Skeletal muscle tissue (tissue), 4 donors: Measurements from ENCODE around the gene ACP1. TPM values are rescaled to one million over a fixed set of nuclear protein-coding genes. Genes with fewer than 3 reads are reported as not detected.
A peak's percentile ranks its signal among the peaks of the same experiment; 100 is the strongest.

Source experiments
- H3K27ac ChIP-seq: one replicate; pipeline ENCODE4 v1.7.0; 2013; ENCODE audit warnings: mild to moderate bottlenecking, low read depth, low read length, inconsistent platforms
- H3K27me3 ChIP-seq, 3 donors: one replicate each; pipeline ENCODE4 v1.7.0; 2013; ENCODE audit warnings: low read length in 3 of 3; ENCODE audit not compliant: control insufficient read depth in 3 of 3, insufficient read depth in 3 of 3
- H3K36me3 ChIP-seq, 3 donors: one replicate each; pipeline ENCODE4 v1.7.0; 2013; ENCODE audit warnings: low read length in 3 of 3; ENCODE audit not compliant: control insufficient read depth in 3 of 3, insufficient read depth in 3 of 3
- H3K4me1 ChIP-seq, 3 donors: one replicate each; pipeline ENCODE4 v1.7.0; 2013; ENCODE audit warnings: low read length in 3 of 3, mild to moderate bottlenecking in 3 of 3; ENCODE audit not compliant: control insufficient read depth in 3 of 3, insufficient read depth in 3 of 3
- H3K4me3 ChIP-seq, 3 donors: one replicate each; pipeline ENCODE4 v1.7.0; 2013; ENCODE audit warnings: low read length in 3 of 3
- H3K9ac ChIP-seq, 3 donors: one replicate each; pipeline ENCODE4 v1.7.0; 2013; ENCODE audit warnings: low read length in 3 of 3, mild to moderate bottlenecking in 3 of 3, moderate library complexity in 2 of 3, low read depth in 1 of 3
- H3K9me3 ChIP-seq, 3 donors: one replicate each; pipeline ENCODE4 v1.7.0; 2013; ENCODE audit warnings: low read length in 3 of 3; ENCODE audit not compliant: control insufficient read depth in 3 of 3
- total RNA-seq: library from RNA; depleted of rRNA; stranded (reverse); fragments of >200 nt; gene quantifications from one replicate; pipeline ENCODE4 v1.2.3, GENCODE V29; 2014
- donor health status: Osteomylitis.

Gene ACP1
- total RNA-seq = 77.8 TPM

DNA sequence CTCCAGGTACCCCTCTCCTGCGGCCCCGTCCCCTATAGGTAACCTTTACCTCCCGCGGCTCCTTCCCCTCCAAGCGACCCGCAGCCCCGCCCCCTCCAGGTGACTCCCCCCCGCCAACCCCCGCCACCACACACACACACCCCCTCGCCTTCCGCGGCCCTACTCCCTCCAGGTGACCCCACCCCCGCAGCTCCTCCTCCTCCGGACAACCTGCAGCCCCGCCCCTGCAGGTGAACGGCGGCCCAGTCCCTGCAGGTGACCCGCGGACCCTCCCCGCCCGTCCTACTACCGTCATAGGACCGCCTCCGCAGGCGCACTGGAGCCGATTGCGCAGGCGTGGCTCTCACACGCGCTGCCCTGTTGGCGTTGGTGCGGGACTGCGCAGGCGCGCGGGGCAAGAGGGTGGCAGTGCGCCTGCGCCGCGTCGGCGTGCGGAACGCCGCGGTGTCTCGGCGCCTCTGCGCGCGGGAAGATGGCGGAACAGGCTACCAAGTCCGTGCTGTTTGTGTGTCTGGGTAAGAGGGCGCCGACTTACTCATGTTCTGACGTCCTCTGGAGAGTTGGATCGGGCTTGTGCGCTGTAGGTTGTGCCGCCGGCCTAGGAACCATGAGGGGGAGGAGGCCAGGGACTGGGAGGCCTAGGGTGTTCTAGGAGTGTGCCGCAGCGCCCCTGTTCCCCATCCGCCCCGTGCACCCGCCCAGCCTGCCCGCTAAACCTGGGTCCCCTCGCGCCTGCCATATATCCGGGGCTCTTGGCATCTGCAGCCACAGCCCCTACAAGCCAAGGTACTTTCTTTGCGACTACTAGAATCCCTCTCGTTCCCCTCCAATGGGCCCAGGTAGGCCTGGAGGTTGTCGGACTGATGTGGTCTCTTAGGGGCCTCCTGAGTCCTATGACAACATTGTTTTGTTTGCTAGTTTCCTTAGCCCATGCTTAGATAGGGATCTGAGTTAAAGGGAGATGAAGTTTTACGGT, at the start of gene ACP1:
Gene ACP1, plus strand, starts transcription at position 455 of the 976 bp plus-strand sequence. Its CDS starts 18 bp downstream, at position 473.
- peaks cover 0 to 2% (median 2%) of the 10 kb centered on the region in 3 donors for H3K36me3 ChIP-seq
- H3K4me1 ChIP-seq = peaks cover 11 to 27% (median 17%) of the 10 kb centered on the region in 3 donors
- no peaks in the 10 kb centered on the region for H3K27me3 ChIP-seq
- H3K4me3 ChIP-seq = peak within 1 kb of the TSS; percentile 97 to 99 (median 99)
- H3K27ac ChIP-seq = peak within 1 kb of the TSS; percentile 42
- peak within 1 kb of the TSS; percentile 81 to 94 (median 93) for H3K9ac ChIP-seq
- no peaks in the 10 kb centered on the region for H3K9me3 ChIP-seq

DNA sequence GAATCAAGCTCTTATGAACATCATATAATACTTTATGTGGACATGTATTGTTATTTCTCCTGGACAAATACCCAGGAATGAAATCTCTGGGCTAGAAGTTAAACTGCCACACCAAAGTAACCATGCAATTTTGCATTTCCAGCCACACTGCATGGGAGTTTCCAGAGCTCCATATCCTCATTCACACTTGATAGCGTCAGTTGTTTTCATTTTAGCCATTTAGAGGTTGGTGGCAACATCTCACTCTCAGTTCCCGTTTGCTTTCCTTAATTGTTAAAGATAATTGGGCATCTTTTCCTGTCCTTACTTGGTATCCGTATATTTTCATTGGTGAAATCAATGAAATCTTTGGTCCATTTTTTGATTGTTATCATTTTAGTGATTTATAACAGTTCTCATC, 48.7 kb upstream of the ACP1 start:
- H3K36me3 ChIP-seq = peaks cover 3 to 11% (median 7%) of the 10 kb centered on the region in 3 donors
- peaks cover 2 to 8% (median 3%) of the 10 kb centered on the region in 3 donors for H3K4me1 ChIP-seq
- no peak overlapping the region for H3K27ac ChIP-seq
- H3K9me3 ChIP-seq = peaks cover 0 to 4% (median 2%) of the 10 kb centered on the region in 3 donors
- no peak overlapping the region for H3K9ac ChIP-seq
- H3K4me3 ChIP-seq = no peak overlapping the region
- no peaks in the 10 kb centered on the region for H3K27me3 ChIP-seq

DNA sequence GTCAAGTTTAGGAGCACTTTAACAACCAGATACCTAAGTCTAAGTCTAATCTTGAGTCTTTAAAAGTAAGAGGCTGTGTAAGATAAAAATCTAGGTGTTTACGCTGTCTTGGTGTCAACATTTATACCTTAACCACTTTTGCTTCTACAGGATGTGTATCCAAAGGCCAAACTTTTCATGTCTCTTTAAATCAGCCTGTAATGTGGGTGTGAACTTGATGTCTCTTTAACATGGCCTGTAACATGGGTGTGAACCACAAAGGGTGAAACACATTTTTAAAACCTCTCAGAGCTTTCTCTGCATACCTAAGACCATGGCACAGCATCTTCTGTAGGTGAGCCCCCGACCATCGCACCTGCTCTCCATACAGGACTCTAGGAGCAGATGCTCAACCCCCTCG, 41.3 kb upstream of the ACP1 start:
- Histone ChIP-seq H3K4me3 (no peak overlapping the region), H3K27me3 (no peaks in the 10 kb centered on the region), H3K27ac (no peak overlapping the region), H3K9me3 (no peaks in the 10 kb centered on the region), H3K9ac (no peak overlapping the region), H3K36me3 (peaks cover 12 to 42% (median 18%) of the 10 kb centered on the region in 3 donors), H3K4me1 (no peaks in the 10 kb centered on the region)

DNA sequence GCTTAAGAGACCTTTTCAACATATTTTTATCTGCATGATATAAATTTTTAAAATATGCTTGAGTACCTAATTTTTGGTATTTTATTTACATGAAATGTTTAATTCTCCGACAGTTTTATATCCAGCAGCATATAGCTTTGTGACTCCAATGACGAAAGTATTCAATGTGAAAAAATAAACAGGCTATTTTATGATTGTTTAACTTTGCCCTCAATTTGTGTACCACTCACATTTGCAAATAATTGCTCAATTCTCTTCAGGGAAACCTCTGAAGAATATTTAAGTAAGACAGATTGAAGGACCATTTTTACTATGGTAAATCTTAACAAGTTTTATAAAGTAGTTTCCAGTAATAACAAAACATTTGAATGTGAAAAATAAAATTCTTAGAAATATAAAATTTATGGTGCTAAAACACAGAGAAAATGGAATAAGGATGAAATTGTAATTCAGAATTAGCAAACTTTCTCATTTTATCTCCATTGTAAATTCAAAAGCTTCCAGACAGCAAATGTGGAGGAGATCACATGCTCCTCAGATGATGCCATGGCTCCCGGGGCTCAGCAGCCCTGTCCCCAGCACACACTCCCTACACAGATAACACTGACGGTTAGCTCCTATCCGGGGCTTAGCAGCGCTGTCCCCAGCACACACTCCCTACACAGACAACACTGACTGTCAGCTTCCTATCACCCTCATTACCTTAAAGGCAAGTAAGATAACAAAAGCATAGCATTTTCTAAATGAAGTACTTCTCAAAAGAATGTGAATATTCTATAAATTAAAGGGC, 40.6 kb upstream of the ACP1 start:
- Histone ChIP-seq H3K4me3 (no peak overlapping the region), H3K27me3 (no peaks in the 10 kb centered on the region), H3K4me1 (no peaks in the 10 kb centered on the region), H3K9me3 (no peaks in the 10 kb centered on the region), H3K27ac (no peak overlapping the region), H3K9ac (no peak overlapping the region), H3K36me3 (peaks cover 16 to 47% (median 22%) of the 10 kb centered on the region in 3 donors)

DNA sequence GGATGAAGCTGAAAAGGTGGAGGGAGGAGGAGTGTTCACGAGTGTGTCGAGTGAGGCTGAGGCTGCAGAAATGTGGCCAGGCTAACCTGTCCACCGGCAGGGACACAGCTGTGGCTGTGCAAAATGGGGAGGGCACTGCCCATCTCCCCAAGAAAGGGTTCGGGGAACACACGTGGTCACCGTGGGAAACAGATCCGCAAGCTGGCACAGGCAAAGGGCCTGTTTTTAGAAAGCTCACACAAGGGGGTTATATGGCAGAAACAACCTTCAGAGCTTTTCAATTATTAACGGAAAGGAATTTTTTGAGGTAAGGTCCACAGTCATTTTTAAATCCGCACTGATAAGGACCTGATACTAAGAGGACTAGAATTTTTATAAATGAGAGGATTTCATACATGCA, 36.6 kb upstream of the ACP1 start:
- H3K36me3 ChIP-seq = peaks cover 23 to 48% (median 33%) of the 10 kb centered on the region in 3 donors
- H3K27me3 ChIP-seq = no peaks in the 10 kb centered on the region
- H3K27ac ChIP-seq = no peak overlapping the region
- H3K9ac ChIP-seq = no peak overlapping the region
- no peaks in the 10 kb centered on the region for H3K9me3 ChIP-seq
- no peaks in the 10 kb centered on the region for H3K4me1 ChIP-seq
- H3K4me3 ChIP-seq = no peak overlapping the region

DNA sequence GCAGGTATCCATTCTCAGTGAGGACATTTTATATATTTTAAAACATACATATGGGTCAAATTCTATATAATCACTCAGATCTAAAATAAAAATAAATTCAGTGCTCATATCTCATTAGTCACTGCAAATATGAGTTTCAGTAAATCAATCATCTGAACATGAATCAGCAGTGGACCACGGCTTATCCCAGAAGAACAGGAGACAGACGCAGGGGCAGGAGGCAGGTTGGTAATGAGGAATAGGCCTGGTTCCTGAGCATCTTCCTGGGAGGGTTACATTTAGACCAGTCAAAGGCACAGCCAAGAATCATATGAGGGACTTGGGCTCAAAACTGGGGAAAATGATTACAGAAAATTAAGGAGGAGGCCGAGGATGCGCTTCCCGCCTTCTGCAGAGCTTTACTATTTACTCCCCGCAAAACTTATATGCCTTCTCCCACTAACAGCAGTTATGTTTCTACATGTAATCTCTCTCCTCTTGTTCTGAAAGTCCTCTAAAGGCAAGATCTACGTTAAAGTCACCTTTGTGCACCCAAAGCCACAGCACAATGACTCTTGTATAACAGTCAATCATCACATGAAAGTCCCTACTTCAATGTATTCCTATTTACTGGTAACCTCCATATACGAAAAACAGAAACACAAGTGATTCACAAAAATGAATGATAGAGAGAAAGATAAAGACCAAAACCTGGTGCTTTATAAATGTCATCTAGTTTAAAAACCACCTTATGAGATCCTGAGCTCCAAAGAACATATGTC, 36.0 kb upstream of the ACP1 start:
- no peaks in the 10 kb centered on the region for H3K9me3 ChIP-seq
- no peaks in the 10 kb centered on the region for H3K27me3 ChIP-seq
- H3K4me3 ChIP-seq = no peak overlapping the region
- peaks cover 18 to 43% (median 29%) of the 10 kb centered on the region in 3 donors for H3K36me3 ChIP-seq
- no peaks in the 10 kb centered on the region for H3K4me1 ChIP-seq
- no peak overlapping the region for H3K27ac ChIP-seq
- H3K9ac ChIP-seq = no peak overlapping the region

DNA sequence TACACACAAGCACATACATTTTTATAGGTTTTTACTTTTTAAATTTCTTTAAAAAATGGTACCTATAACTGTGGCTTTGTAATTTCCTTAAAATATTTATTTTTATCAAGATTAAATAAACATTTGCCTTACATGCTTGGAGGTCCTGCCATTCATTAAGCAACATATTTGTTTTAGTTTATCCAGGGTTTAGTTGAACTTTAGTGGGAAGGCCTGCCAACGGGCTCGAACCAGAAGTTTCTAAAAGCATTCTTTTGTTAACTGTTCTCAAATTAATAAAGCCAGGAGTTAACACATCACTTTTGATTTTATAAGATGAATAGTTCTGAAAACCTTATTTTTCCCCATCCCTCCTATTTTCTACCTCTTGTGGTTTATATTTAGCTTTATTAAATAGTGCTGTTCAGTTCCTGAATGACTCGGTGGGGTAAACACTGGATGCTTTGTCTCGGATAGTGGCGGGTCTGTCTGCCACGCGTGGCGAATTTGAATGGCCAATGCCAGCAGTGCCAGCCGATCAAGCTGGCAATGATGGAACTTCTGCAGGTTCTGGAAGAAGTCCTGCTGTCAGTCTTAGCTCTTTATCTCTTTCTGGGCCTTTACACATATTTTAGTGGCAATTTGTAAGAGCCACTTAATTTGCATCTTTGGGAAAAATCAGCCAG, 33.1 kb upstream of the ACP1 start:
- Histone ChIP-seq H3K27ac (no peak overlapping the region), H3K4me3 (no peak overlapping the region), H3K4me1 (no peaks in the 10 kb centered on the region), H3K9ac (no peak overlapping the region), H3K9me3 (no peaks in the 10 kb centered on the region), H3K27me3 (no peaks in the 10 kb centered on the region), H3K36me3 (peaks cover 15 to 26% (median 26%) of the 10 kb centered on the region in 3 donors)

DNA sequence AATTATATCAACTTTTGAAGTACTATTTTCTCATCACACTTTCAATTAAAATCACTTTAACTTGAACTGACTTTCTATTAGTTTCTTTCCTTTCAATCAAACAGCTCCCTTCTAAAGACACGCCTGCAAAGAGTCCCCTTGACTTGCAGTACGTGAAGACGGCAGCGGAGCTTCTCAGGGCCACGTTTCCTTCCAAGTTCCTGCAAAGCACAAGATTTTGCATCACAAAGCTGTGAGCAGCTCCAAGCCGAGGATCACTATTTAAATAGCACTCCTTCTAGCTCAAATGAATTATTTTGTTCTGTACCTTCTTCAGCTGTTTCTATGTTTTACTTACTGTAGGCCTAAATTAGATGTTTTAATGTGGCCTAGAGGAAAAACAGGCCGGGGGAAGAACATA, 31.7 kb upstream of the ACP1 start:
- Histone ChIP-seq H3K9ac (no peak overlapping the region), H3K36me3 (peaks cover 12 to 21% (median 18%) of the 10 kb centered on the region in 3 donors), H3K9me3 (no peaks in the 10 kb centered on the region), H3K27me3 (no peaks in the 10 kb centered on the region), H3K4me3 (no peak overlapping the region), H3K27ac (no peak overlapping the region), H3K4me1 (no peaks in the 10 kb centered on the region)

DNA sequence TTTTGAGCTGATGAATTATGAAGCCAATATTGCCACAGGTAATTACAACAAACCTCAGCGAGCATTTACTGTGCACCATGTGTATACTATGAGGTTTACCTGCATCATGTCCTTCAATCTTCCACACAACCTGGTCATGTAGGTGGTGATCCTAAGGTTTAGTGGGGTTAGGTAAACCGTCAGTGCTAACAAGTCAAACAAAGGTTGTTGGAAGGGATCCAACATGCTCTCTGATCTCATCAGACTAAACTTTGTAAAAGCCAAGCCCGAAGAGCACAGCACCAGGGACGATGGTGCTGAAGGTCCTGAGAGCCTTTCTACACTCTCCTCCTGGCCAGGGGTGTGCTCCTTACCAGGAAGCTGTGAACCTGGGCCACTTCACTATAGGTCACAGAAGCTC, 30.3 kb upstream of the ACP1 start:
- H3K4me1 ChIP-seq = no peaks in the 10 kb centered on the region
- H3K9ac ChIP-seq = no peak overlapping the region
- no peak overlapping the region for H3K27ac ChIP-seq
- no peak overlapping the region for H3K4me3 ChIP-seq
- H3K27me3 ChIP-seq = no peaks in the 10 kb centered on the region
- H3K36me3 ChIP-seq = peaks cover 7 to 16% (median 14%) of the 10 kb centered on the region in 3 donors
- H3K9me3 ChIP-seq = no peaks in the 10 kb centered on the region
